Muscle layer of colon (tissue), 2 donors: ENCODE data around the gene C1orf159.
A peak's percentile ranks its signal among the peaks of the same experiment; 100 is the strongest.

ENCODE experiments used
- H3K27ac ChIP-seq: one replicate; pipeline ENCODE4 v1.7.0; 2013; ENCODE audit warnings: low read depth, mild to moderate bottlenecking, low read length, moderate library complexity
- H3K27me3 ChIP-seq, 2 donors: one replicate each; pipeline ENCODE4 v1.7.0; 2013; ENCODE audit warnings: low read length in 2 of 2, mild to moderate bottlenecking in 2 of 2; ENCODE audit not compliant: insufficient read depth in 2 of 2, control insufficient read depth in 1 of 2
- H3K36me3 ChIP-seq: one replicate; pipeline ENCODE4 v1.7.0; 2013; ENCODE audit warnings: mild to moderate bottlenecking, low read length; ENCODE audit not compliant: insufficient read depth
- H3K4me1 ChIP-seq: one replicate; pipeline ENCODE4 v1.7.0; 2013; ENCODE audit warnings: mild to moderate bottlenecking, low read length; ENCODE audit not compliant: insufficient read depth
- H3K4me3 ChIP-seq, 2 donors: one replicate each; pipeline ENCODE4 v1.7.0; 2013; ENCODE audit warnings: low read length in 2 of 2, low read depth in 1 of 2, mild to moderate bottlenecking in 1 of 2, moderate library complexity in 1 of 2
- H3K9ac ChIP-seq: one replicate; pipeline ENCODE4 v1.7.0; 2013; ENCODE audit warnings: low read length
- H3K9me3 ChIP-seq: one replicate; pipeline ENCODE4 v1.7.0; 2013; ENCODE audit warnings: mild to moderate bottlenecking, low read length
- donor health status: abdominal sarcoma.
- donor health status: Adenocarcinoma of cecum.

The C1orf159 gene

GRCh38 chr1:1115786-1116700, at the start of gene C1orf159:
TSS of gene C1orf159 (minus strand) at chr1:1116089. CDS start at chr1:1091543, 24,546 bp downstream.
- peak within 1 kb of the TSS; percentile 35 to 72 for H3K4me3 ChIP-seq
- H3K9ac ChIP-seq = no peak within 1 kb of the TSS
- H3K4me1 ChIP-seq = peaks cover 5% of the 10 kb centered on the region
- peaks cover 0 to 27% of the 10 kb centered on the region in 2 donors for H3K27me3 ChIP-seq
- no peaks in the 10 kb centered on the region for H3K9me3 ChIP-seq
- no peaks in the 10 kb centered on the region for H3K36me3 ChIP-seq
- H3K27ac ChIP-seq = no peak within 1 kb of the TSS

GRCh38 chr1:1165485-1165884, 49.6 kb upstream of the C1orf159 start:
- H3K27ac ChIP-seq = no peak overlapping the region
- no peak overlapping the region for H3K4me3 ChIP-seq
- peaks cover 0 to 72% of the 10 kb centered on the region in 2 donors for H3K27me3 ChIP-seq
- H3K9me3 ChIP-seq = no peaks in the 10 kb centered on the region
- H3K36me3 ChIP-seq = no peaks in the 10 kb centered on the region
- H3K4me1 ChIP-seq = no peaks in the 10 kb centered on the region
- no peak overlapping the region for H3K9ac ChIP-seq

GRCh38 chr1:1164701-1165451, 49.0 kb upstream of the C1orf159 start:
- no peak overlapping the region for H3K27ac ChIP-seq
- no peak overlapping the region for H3K9ac ChIP-seq
- peaks cover 0 to 65% of the 10 kb centered on the region in 2 donors for H3K27me3 ChIP-seq
- no peak overlapping the region for H3K4me3 ChIP-seq
- H3K9me3 ChIP-seq = no peaks in the 10 kb centered on the region
- no peaks in the 10 kb centered on the region for H3K36me3 ChIP-seq
- H3K4me1 ChIP-seq = no peaks in the 10 kb centered on the region

- Histone ChIP-seq H3K4me1 (no peaks in the 10 kb centered on the region), H3K36me3 (no peaks in the 10 kb centered on the region), H3K9ac (no peak overlapping the region), H3K4me3 (no peak overlapping the region), H3K9me3 (no peaks in the 10 kb centered on the region), H3K27ac (no peak overlapping the region), H3K27me3 (peaks cover 0 to 60% of the 10 kb centered on the region in 2 donors)
Measured at GRCh38 chr1:1164361-1164700, 48.4 kb upstream of the C1orf159 start.

GRCh38 chr1:1163538-1164070, 47.7 kb upstream of the C1orf159 start:
- peaks cover 4% of the 10 kb centered on the region for H3K4me1 ChIP-seq
- H3K9ac ChIP-seq = no peak overlapping the region
- H3K36me3 ChIP-seq = no peaks in the 10 kb centered on the region
- peaks cover 0 to 54% of the 10 kb centered on the region in 2 donors for H3K27me3 ChIP-seq
- no peak overlapping the region for H3K27ac ChIP-seq
- no peak overlapping the region for H3K4me3 ChIP-seq
- no peaks in the 10 kb centered on the region for H3K9me3 ChIP-seq

- H3K27ac ChIP-seq = no peak overlapping the region
- peaks cover 0 to 50% of the 10 kb centered on the region in 2 donors for H3K27me3 ChIP-seq
- H3K4me3 ChIP-seq = no peak overlapping the region
- no peaks in the 10 kb centered on the region for H3K9me3 ChIP-seq
- no peaks in the 10 kb centered on the region for H3K36me3 ChIP-seq
- peaks cover 11% of the 10 kb centered on the region for H3K4me1 ChIP-seq
- H3K9ac ChIP-seq = no peak overlapping the region
Measured at GRCh38 chr1:1162597-1163537, 47.0 kb upstream of the C1orf159 start.

GRCh38 chr1:1161683-1162079, 45.8 kb upstream of the C1orf159 start:
- no peaks in the 10 kb centered on the region for H3K9me3 ChIP-seq
- H3K9ac ChIP-seq = no peak overlapping the region
- H3K4me3 ChIP-seq = no peak overlapping the region
- no peak overlapping the region for H3K27ac ChIP-seq
- H3K4me1 ChIP-seq = peaks cover 11% of the 10 kb centered on the region
- H3K36me3 ChIP-seq = no peaks in the 10 kb centered on the region
- peaks cover 0 to 38% of the 10 kb centered on the region in 2 donors for H3K27me3 ChIP-seq

GRCh38 chr1:1161078-1161682, 45.3 kb upstream of the C1orf159 start:
- H3K9me3 ChIP-seq = no peaks in the 10 kb centered on the region
- no peak overlapping the region for H3K9ac ChIP-seq
- H3K27ac ChIP-seq = no peak overlapping the region
- H3K27me3 ChIP-seq = peaks cover 0 to 36% of the 10 kb centered on the region in 2 donors
- H3K4me1 ChIP-seq = peaks cover 11% of the 10 kb centered on the region
- no peaks in the 10 kb centered on the region for H3K36me3 ChIP-seq
- H3K4me3 ChIP-seq = no peak overlapping the region

- Histone ChIP-seq H3K9me3 (no peaks in the 10 kb centered on the region), H3K9ac (no peak overlapping the region), H3K27ac (no peak overlapping the region), H3K4me1 (peaks cover 11% of the 10 kb centered on the region), H3K4me3 (no peak overlapping the region), H3K27me3 (peaks cover 0 to 30% of the 10 kb centered on the region in 2 donors), H3K36me3 (no peaks in the 10 kb centered on the region)
Measured at GRCh38 chr1:1160281-1160930, 44.5 kb upstream of the C1orf159 start.
